ENCODE data around the gene KPNA2. TPM values are rescaled to one million over a fixed set of nuclear protein-coding genes. Genes with fewer than 3 reads are reported as not detected.

KPNA2 gene
- total and polyA plus RNA-seq, 2 of the 13 experiments (the other 11 are each of a cell fraction or from before 2014, with no cell fraction given), result 111 to 305 TPM

DNA sequence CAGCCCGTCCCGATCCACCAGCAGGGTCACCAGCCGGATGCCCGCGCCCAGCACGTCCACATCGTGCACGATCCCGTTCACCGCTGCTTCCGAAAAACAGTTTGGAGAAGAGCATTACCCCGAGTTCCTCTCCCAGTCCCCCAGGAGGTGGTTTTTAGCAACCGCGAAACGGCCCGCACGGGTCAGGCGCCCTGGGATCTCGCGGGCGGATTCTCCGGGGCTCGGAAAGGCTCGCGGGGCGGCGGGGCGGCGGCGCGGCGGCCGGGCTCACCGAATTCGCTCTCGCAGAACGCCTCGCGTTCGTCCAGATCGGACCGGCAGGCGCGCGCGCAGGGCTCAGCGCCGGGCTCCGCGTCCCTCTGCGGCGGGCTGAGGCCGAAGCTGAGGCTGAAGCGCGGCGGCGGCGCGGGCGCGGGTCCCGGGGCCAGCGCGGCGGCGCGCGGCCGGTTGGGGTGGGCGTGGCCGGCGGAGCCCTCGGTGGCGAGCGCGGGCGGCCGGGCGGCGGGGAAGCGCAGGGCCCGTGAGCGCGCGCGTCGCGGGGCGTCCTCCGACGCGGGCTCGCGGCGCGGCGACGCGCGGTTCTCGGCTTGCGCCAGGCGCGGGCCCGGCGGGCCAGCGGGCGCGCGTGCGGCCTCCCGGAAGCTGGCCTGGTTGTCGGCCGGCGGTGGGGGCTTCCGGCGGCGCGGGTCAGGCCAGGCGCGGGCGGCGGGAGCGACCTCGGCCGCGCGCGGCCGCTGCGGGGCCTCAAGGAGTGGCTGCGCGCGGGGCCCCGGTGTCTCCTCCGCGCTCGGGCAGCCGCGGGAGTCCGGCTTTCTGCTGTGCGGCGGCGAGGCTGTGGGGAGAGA is 42.2 kb upstream of the KPNA2 start (continued):
- TF ChIP-seq, protein P1, sequence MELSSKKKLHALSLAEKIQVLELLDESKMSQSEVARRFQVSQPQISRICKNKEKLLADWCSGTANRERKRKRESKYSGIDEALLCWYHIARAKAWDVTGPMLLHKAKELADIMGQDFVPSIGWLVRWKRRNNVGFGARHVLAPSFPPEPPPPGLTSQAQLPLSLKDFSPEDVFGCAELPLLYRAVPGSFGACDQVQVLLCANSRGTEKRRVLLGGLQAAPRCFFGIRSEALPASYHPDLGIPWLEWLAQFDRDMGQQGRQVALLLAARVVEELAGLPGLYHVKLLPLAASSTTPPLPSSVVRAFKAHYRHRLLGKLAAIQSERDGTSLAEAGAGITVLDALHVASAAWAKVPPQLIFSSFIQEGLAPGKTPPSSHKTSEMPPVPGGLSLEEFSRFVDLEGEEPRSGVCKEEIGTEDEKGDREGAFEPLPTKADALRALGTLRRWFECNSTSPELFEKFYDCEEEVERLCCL (CRISPR knock-in tag; IDR thresholded peaks at IDR 0.05; ENCODE audit: borderline replicate concordance), result no peak
- no peak for TF ChIP-seq FOXC1 (CRISPR knock-in tag; IDR thresholded peaks at IDR 0.05; ENCODE audit: borderline replicate concordance)
- no peak for TF ChIP-seq NFIB (CRISPR knock-in tag; IDR thresholded peaks at IDR 0.05; ENCODE audit: borderline replicate concordance)
- TF ChIP-seq REXO4 (CRISPR knock-in tag; IDR thresholded peaks at IDR 0.05; ENCODE audit: borderline replicate concordance), result no peak
- TF ChIP-seq ZNF703 (CRISPR knock-in tag; IDR thresholded peaks at IDR 0.05; ENCODE audit: borderline replicate concordance), result no peak
- no peak for TF ChIP-seq ZNF264 (CRISPR knock-in tag; IDR thresholded peaks at IDR 0.05)
- TF ChIP-seq NPAS2 (CRISPR knock-in tag; IDR thresholded peaks at IDR 0.05; ENCODE audit: borderline replicate concordance), result no peak
- no peak for TF ChIP-seq CBFB (CRISPR knock-in tag; IDR thresholded peaks at IDR 0.05)
- no peak for TF ChIP-seq ATM (IDR thresholded peaks at IDR 0.05; ENCODE audit: borderline replicate concordance)
- TF ChIP-seq MNT (IDR thresholded peaks at IDR 0.05), result no peak
- TF ChIP-seq PCBP1 (IDR thresholded peaks at IDR 0.05; ENCODE audit: borderline replicate concordance, low read depth, low read length), result no peak
- TF ChIP-seq ZNF878 (CRISPR knock-in tag; IDR thresholded peaks at IDR 0.05), result no peak
- TF ChIP-seq, protein P2, sequence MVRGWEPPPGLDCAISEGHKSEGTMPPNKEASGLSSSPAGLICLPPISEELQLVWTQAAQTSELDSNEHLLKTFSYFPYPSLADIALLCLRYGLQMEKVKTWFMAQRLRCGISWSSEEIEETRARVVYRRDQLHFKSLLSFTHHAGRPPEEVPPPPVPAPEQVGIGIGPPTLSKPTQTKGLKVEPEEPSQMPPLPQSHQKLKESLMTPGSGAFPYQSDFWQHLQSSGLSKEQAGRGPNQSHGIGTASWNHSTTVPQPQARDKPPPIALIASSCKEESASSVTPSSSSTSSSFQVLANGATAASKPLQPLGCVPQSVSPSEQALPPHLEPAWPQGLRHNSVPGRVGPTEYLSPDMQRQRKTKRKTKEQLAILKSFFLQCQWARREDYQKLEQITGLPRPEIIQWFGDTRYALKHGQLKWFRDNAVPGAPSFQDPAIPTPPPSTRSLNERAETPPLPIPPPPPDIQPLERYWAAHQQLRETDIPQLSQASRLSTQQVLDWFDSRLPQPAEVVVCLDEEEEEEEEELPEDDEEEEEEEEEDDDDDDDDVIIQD (CRISPR knock-in tag; IDR thresholded peaks at IDR 0.05; ENCODE audit: low read depth), result no peak
- TF ChIP-seq NFATC3 (CRISPR knock-in tag; IDR thresholded peaks at IDR 0.05), result no peak
- no peak for TF ChIP-seq SUZ12 (IDR thresholded peaks at IDR 0.05; ENCODE audit: low read depth, low read length)
- no peak for TF ChIP-seq ZNF30 (CRISPR knock-in tag; IDR thresholded peaks at IDR 0.05)

All from HepG2 (cell line).